Upper lobe of right lung (tissue), 1 donor: ENCODE measurements around the gene CCR2. TPM values are rescaled to one million over a fixed set of nuclear protein-coding genes. Genes with fewer than 3 reads are reported as not detected.
"Not testable (repeated sequence)": the region's sequence is repeated elsewhere in the genome, so short reads cannot be mapped to it uniquely, and the experiment has no call there.

Experiments
- ATAC-seq: fragments of 200-7000 bp; cut with Tn5 transposase; one replicate; pipeline ENCODE4 v1.9.1; 2020; ENCODE audit warnings: mild to moderate bottlenecking, moderate library complexity
- DNase-seq: peaks from one replicate; pipeline ENCODE4 v3.0.0-alpha.2; 2020
- H3K27ac ChIP-seq: fragments of 200-600 bp; one replicate; pipeline ENCODE4 v1.8.0; 2022
- H3K27me3 ChIP-seq: fragments of 200-600 bp; one replicate; pipeline ENCODE4 v1.8.0; 2022; ENCODE audit warnings: mild to moderate bottlenecking
- H3K36me3 ChIP-seq: fragments of 200-600 bp; one replicate; pipeline ENCODE4 v1.8.0; 2022
- H3K4me1 ChIP-seq: fragments of 200-600 bp; one replicate; pipeline ENCODE4 v1.8.0; 2022
- H3K4me3 ChIP-seq: fragments of 200-600 bp; one replicate; pipeline ENCODE4 v1.8.0; 2022; ENCODE audit warnings: mild to moderate bottlenecking
- H3K9me3 ChIP-seq: fragments of 200-600 bp; one replicate; pipeline ENCODE4 v1.8.0; 2022
- CTCF ChIP-seq: fragments of 200-600 bp; IDR thresholded peaks from one replicate; pipeline ENCODE4 v1.8.0; 2022; ENCODE audit warnings: antibody characterized with exemption
- intact Hi-C: fragments of 100-400 bp; cut with DNase I; formaldehyde crosslinking; loops from one replicate; pipeline ENCODE4 v1.11.0; 2022
- total RNA-seq: library from RNA; stranded (reverse); fragmentation: NEBNext Ultra II Directional; extraction: Animal tissue kit (Norgen Biotek cat#: 25700); gene quantifications from one replicate; pipeline ENCODE4 v1.2.1, GENCODE V29; 2021
- donor health status: DM: no; HTN: yes; CAD: no; lungs with severe emphysema.

The CCR2 gene
- total RNA-seq, 1 donor from 2014 or later, result 17.8 TPM

GRCh38 chr3:46386205-46386604 lies 32.3 kb downstream of the CCR2 start:
- ATAC-seq (peak; percentile 82), DNase-seq (no peak)
- no peaks in the 10 kb centered on the region for H3K9me3 ChIP-seq
- no peak overlapping the region for H3K27ac ChIP-seq
- no peak for TF ChIP-seq CTCF
- peaks cover 21% of the 10 kb centered on the region for H3K4me1 ChIP-seq
- H3K36me3 ChIP-seq, result no peaks in the 10 kb centered on the region
- no peak overlapping the region for H3K4me3 ChIP-seq
- intact Hi-C loops, result no loop called here
- H3K27me3 ChIP-seq, result no peaks in the 10 kb centered on the region

DNA sequence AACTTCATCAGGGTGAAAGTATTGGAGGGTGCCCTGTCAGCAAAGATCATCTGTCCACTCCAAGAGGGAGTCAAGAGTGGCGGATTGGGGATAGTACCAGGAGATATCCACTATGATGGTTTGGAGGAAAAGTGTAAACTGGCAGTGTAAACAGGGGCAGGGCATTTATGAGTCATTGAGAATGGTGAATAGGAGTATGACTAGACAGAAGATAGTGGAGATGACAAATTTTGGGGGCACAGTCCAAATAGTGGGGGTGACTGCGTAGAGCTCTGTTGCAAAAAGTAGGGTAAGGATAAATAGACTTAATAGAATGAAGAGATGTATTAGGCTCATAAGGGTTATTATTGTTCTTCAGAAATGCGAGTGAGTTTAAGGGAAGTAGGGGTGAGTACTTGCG lies 34.9 kb downstream of the CCR2 start:
- peaks cover 13% of the 10 kb centered on the region for H3K4me1 ChIP-seq
- H3K27me3 ChIP-seq, DNase-seq, H3K4me3 ChIP-seq, H3K36me3 ChIP-seq, ATAC-seq, H3K27ac ChIP-seq, H3K9me3 ChIP-seq, intact Hi-C loops: not testable (repeated sequence)

DNA sequence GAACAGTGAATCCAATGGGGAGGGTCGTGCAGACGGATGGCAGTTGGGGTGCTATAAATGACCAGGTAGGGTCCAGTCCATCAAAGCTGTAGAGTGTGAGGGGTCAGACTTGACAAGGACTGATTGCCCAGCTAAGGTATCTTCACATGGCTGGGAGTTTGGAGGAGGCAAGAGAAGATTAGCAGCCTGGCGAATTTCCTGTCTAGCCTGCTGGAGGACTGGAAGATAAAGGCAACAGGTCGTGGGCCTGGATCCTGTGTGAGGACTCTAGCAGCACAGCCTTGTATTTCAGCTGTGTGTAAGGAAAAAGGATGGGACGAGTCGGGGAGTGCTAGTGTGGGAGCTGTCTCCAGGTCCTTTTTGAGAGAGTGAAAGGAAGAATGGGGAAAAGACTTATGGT lies 35.4 kb downstream of the CCR2 start:
- H3K36me3 ChIP-seq, result no peaks in the 10 kb centered on the region
- ATAC-seq, result no peak
- H3K27ac ChIP-seq, result no peak overlapping the region
- peaks cover 15% of the 10 kb centered on the region for H3K4me1 ChIP-seq
- TF ChIP-seq CTCF, result no peak
- DNase-seq, result no peak
- no peaks in the 10 kb centered on the region for H3K9me3 ChIP-seq
- no peaks in the 10 kb centered on the region for H3K27me3 ChIP-seq
- intact Hi-C loops, result no loop called here
- H3K4me3 ChIP-seq, result no peak overlapping the region

DNA sequence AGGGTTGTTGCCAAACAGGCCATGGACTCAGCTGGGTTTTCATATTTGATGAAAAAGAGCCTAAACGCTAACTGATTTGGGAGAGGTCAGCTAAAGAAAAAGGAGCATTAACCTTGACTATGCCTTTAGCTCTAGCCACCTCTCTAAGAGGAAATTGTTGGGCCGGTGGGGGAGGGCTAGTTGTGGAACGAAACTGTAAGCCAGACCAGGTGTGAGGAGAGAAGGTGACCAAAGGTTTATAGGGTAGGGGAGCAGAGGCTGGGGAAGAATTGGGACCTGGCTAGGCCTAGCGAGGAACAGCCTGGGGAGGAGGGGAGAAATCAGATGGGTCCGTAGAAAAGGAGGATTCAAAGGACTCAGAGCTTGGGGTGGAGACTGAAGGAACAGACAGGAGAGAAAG lies 37.6 kb downstream of the CCR2 start:
- not testable (repeated sequence) for ATAC-seq

GRCh38 chr3:46393011-46393410 lies 39.1 kb downstream of the CCR2 start:
- Histone ChIP-seq H3K27me3 (no peaks in the 10 kb centered on the region), H3K27ac (no peak overlapping the region), H3K9me3 (no peaks in the 10 kb centered on the region), H3K36me3 (no peaks in the 10 kb centered on the region), H3K4me3 (no peak overlapping the region), H3K4me1 (peaks cover 47% of the 10 kb centered on the region)
- intact Hi-C loops, result no loop called here
- ATAC-seq (no peak), DNase-seq (no peak)
- TF ChIP-seq CTCF, result no peak

More for the DNA sequence above, 37.6 kb downstream of the CCR2 start:
- H3K9me3 ChIP-seq, H3K27me3 ChIP-seq, DNase-seq, H3K27ac ChIP-seq, intact Hi-C loops, H3K4me3 ChIP-seq, H3K36me3 ChIP-seq: not testable (repeated sequence)
- H3K4me1 ChIP-seq, result peaks cover 36% of the 10 kb centered on the region

DNA sequence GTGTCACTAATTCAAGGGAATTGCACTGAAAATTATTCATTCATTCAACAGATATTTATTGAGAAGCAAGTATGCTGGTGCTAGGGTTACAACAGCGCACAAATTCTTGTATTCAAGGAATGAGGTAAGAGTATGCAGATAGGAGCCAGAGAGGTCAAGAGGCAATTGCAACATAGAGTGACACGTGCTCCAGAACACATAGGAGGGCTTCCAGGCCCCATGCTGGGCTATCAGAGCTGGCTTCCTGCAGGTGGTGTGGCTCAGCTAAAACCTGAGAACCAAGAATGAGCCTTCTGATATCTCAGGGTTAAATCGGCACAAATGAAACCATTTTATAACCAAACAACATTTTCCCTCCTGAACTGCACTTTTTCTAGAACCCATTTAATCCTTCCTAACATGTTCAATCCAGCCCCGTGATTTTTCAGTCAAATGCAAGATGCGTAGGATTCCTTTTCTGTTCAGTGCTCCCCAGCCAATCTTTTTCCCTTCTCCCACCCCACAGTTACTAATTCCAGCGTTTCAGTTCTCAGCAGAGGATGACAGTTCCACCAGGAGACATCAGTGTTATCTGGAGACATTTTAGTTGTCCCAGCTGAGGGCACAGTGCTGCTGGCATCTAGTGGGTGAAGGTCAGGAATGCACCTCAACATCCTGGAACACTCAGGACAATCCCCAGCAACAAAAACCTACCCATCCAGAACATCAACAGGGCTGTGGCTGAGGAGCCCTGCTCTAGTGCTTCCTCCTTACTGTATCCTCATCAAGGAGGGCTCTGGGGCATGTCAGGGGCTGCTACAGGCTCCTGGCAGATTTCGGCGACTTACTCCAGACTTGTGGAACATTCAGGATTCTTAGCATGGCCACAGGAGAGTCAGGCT lies 39.9 kb downstream of the CCR2 start:
- ATAC-seq (peak; percentile 76), DNase-seq (no peak)
- TF ChIP-seq CTCF, result no peak
- peaks cover 48% of the 10 kb centered on the region for H3K4me1 ChIP-seq
- H3K27ac ChIP-seq, result no peak overlapping the region
- H3K4me3 ChIP-seq, result no peak overlapping the region
- H3K36me3 ChIP-seq, result no peaks in the 10 kb centered on the region
- H3K9me3 ChIP-seq, result no peaks in the 10 kb centered on the region
- no peaks in the 10 kb centered on the region for H3K27me3 ChIP-seq
- intact Hi-C loops, result no loop called here
